GM18520 (cell line): ENCODE data around the gene ZNF772.
"Not testable (repeated sequence)": the region's sequence is repeated elsewhere in the genome, so short reads cannot be mapped to it uniquely, and the experiment has no call there.

Experiments
- ATAC-seq: cut with Tn5 transposase; IDR thresholded peaks from one replicate; pipeline ENCODE4 v1.9.1; 2021; ENCODE audit not compliant: unreplicated experiment

ZNF772 gene

GRCh38 chr19:57477191-57478008 lies at the start of gene ZNF772:
Gene ZNF772, minus strand, starts transcription at chr19:57477566. Its CDS starts 257 bp downstream, at chr19:57477309.
- ATAC-seq = no peak

- ATAC-seq = not testable (repeated sequence)
Observed at GRCh38 chr19:57518021-57518420, 40.7 kb upstream of the ZNF772 start.

GRCh38 chr19:57515255-57515654 lies 37.9 kb upstream of the ZNF772 start:
- no peak for ATAC-seq

- ATAC-seq = no peak
Observed at GRCh38 chr19:57512845-57513244, 35.5 kb upstream of the ZNF772 start.

- no peak for ATAC-seq
Observed at GRCh38 chr19:57511484-57511883, 34.1 kb upstream of the ZNF772 start.

GRCh38 chr19:57506163-57506562 lies 28.8 kb upstream of the ZNF772 start:
- ATAC-seq = no peak

GRCh38 chr19:57500400-57500799 lies 23.0 kb upstream of the ZNF772 start:
- not testable (repeated sequence) for ATAC-seq

- ATAC-seq = peak; percentile 99
Observed at GRCh38 chr19:57499680-57500395, 22.5 kb upstream of the ZNF772 start, which contains the start of gene ZNF773. Gene ZNF773, plus strand, starts transcription at chr19:57499938. Its CDS starts 143 bp downstream, at chr19:57500081.

- not testable (repeated sequence) for ATAC-seq
Observed at GRCh38 chr19:57499332-57499679, 21.9 kb upstream of the ZNF772 start.

GRCh38 chr19:57488299-57488644 lies 10.9 kb upstream of the ZNF772 start:
- not testable (repeated sequence) for ATAC-seq

- ATAC-seq = peak; percentile 95
Observed at GRCh38 chr19:57487477-57488298, 10.3 kb upstream of the ZNF772 start, which contains the start of gene ZNF419. Gene ZNF419, plus strand, starts transcription at chr19:57487750. Its CDS starts 201 bp downstream, at chr19:57487951.

GRCh38 chr19:57473646-57474045 lies 3.7 kb downstream of the ZNF772 start:
- no peak for ATAC-seq

- ATAC-seq = no peak
Observed at GRCh38 chr19:57466489-57466888, 10.9 kb downstream of the ZNF772 start.

GRCh38 chr19:57465680-57466381 lies 11.5 kb downstream of the ZNF772 start:
- ATAC-seq = no peak

- no peak for ATAC-seq
Observed at GRCh38 chr19:57452307-57452706, 25.1 kb downstream of the ZNF772 start.

- ATAC-seq = no peak
Observed at GRCh38 chr19:57443121-57443696, 34.2 kb downstream of the ZNF772 start.

GRCh38 chr19:57441979-57442752 lies 35.2 kb downstream of the ZNF772 start:
- no peak for ATAC-seq

GRCh38 chr19:57438925-57439324 lies 38.4 kb downstream of the ZNF772 start:
- ATAC-seq = no peak

GRCh38 chr19:57437931-57438330 lies 39.4 kb downstream of the ZNF772 start:
- ATAC-seq = no peak
